Activated CD4-positive, alpha-beta T cell treated with anti-CD3 and anti-CD28 coated beads, Interleukin-2, Interleukin-6, amounts not matched to agents 100 ng/mL and 50 ng/mL, durations not matched to agents 16 hours and 8 hours (primary cell): ENCODE measurements around the gene PRUNE2.
"Not testable (repeated sequence)": the region's sequence is repeated elsewhere in the genome, so short reads cannot be mapped to it uniquely, and the experiment has no call there.

ENCODE experiments used
- DNase-seq: peaks from one replicate; pipeline ENCODE4 v3.0.0-alpha.2; 2020

The PRUNE2 gene

DNA sequence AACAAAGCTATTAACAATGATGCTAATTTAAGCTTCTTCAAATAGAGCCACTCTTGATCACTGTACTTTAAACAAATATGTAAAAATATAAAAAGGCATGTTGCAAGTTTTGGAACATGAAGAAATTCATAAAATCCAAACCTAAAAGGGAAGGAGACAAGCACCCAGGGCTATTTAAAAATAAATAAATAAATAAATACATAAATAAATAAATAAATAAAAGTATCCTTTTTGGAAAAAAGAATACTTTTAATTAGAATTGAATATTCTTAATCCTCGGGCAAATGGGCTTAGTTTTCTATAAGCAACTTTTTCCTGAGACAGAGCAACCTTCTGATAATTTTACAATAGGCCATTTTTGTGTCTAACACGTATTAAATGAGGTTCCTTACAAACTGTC is 289.1 kb downstream of the PRUNE2 start:
- no peak for DNase-seq

DNA sequence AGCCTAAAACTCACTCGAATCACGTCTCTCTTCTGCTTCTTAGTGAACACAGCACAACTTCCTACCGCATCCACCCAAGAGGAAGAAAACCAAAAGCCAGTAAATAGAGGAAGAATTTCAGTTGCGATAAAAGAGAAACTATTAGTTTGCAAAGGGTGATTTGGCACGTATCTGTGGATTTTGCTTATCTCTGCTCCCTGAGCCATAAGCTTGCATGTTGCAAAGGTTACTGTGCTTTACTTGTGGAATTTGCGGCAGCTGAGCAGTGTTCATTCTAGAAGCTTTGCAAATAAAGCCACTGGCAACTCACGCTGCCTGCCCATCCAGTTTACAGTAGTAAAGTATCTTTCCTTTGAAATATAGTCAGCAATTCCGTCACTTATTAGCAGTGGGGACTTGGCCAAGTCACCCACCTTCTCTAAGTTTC is 290.7 kb downstream of the PRUNE2 start:
- DNase-seq: no peak

DNA sequence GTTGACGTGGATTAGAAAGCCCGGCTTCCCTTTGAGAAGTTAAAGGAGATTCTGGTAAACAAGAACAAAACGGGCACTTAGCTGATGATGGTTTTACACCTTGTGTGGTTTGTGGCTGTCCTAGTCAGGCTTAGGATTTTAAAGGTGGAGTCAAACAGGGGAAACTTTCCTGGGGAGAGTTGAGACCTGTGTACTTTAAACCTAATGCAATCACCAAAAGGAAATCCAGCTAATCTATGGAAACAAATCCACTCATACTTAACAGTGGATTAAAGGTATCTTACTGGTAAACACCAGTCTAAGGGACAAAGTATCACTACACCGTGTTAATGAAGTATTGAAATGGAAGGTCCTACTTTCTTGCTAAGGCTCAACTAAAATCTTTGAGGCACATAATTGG is 291.9 kb downstream of the PRUNE2 start:
- no peak for DNase-seq

DNA sequence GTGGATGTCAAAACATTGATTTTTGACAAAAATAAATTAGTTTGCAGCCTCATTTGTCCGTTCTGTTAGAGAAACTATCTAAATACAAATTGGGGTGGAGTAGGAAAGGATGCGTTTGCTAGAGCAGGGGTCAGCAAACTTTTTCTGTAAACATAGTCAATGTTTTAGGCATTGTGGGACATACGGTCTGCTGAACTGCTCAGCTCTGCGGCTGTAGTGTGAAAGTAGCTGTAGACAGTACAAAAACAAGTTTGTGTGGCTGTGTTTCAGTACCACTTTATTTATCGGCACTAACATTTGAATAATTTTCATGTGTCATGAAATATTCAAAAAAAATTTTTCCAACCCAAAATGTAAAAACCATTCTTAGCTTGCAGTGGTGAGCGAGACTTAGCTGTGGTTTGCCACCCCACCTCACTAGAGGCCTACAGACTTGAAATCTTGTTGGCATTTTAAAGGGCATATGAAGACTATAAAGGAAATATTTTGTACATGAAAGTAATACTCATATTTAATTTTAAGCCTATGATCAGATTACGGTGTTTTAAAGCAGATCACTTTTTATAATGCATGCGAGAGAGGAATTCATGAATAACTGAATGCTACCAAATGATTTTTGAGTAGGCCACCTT is 292.6 kb downstream of the PRUNE2 start:
- no peak for DNase-seq

DNA sequence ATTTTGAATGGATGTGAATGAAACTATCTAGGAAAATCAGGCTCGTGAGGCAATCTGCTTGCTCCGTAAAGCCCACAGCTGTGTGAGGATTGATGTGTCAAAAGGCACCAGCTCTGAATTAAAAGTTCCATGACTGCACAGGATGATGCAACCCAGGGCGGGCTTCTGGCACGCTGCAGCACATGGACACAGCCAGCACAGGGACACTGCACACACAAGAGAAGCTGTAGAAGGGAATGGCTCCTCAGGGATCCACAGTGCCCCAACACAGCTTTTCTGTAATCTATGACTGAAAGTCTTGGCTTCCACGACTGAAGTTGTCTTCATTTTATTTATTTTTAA is 295.9 kb downstream of the PRUNE2 start:
- no peak for DNase-seq

DNA sequence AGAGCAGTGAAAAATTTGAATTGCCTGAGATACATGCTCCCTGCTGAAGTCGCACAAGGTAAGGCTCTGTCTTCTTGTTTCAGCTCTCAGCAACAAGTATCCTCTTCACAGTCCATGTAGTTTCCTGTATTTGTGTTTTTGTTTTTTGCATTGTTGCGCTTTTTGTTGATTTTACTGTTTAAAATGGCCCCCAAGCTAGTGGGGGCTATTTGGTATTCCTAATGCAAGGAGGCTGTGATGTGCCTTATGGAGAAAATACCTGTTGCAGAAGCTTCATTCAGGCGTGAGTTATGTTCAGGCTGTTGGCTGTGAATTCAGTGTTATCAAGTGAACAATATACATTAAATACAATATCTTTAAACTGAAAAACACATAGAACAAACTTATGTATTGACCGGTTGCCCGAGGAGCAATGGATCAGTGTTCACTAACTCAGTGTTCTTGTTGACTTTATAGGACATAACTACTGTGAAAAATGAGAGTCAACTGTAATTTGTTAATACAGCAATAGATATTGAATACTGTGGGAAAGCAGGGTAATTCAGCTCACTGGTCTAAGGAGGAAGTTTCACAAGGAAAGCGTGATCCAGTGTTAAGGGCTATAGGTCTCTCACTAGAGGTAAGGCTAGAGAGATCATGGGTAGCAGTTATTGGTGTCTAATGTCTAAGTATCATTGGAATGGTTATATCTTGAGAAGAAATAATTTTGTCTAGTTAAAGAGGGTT is 296.5 kb downstream of the PRUNE2 start:
- no peak for DNase-seq

DNA sequence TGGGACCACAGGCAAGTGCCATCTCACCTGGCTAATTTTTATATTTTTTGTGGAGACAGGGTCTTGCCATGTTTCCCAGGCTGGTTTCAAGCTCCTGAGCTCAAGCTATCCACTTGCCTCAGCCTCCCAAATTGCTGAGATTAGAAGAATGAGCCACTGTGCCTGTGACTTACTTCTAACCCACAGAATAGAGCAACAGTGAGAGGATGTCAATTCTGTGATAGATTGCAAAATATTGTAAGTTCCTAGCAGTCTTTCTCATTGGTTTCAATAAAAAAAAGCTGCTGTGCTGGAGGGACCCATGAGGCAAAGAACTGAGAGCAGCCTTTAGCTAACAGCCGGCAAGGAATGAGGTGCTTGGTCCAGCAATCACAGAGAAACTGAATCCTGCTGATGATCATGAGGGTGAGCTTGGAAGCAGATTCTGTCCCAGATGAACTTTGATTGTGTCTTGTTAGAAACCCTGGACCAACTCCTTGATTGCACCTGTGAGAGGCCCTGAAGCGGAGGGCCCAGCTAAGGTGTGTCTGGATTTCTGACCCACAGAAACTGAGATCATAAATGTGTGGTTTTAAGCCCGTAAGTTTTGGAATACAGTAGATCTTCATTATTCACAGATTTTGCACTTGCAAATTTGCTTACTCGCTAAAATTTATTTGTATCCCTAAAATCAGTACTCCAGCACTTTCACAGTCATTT is 297.2 kb downstream of the PRUNE2 start:
- no peak for DNase-seq

DNA sequence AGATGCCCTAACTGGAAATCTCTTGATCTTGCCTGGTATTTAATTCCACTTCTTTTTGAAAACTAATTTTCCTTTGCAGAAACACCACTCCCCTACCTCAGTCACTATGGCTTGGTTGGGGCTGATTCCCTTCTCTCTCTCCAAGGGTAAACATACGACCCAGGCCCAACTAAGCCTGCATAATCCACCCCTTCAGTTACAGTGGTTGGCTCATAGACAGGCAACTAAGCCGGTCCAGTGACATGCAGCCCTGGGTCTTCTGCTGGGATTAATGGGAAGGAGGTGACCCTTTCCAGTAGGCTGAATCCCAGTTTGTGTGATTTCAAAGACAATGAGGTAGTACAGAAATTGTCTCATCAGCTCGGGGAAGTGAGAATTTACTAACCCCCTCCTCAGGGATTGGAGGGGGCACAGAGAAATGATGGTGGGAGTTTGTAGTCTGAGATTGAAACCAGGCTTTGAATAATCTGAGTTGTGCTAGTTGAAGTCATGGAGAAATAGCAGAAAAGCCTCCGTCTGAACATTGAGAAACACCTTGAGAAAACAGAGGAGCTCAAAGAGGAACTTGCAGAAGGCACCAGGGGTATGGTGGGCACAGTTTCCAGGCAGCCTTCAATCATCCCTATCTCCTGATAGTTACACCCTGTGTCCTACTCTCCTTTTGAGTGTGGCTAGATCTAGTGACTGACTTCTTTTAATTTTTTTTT is 298.0 kb downstream of the PRUNE2 start:
- no peak for DNase-seq

DNA sequence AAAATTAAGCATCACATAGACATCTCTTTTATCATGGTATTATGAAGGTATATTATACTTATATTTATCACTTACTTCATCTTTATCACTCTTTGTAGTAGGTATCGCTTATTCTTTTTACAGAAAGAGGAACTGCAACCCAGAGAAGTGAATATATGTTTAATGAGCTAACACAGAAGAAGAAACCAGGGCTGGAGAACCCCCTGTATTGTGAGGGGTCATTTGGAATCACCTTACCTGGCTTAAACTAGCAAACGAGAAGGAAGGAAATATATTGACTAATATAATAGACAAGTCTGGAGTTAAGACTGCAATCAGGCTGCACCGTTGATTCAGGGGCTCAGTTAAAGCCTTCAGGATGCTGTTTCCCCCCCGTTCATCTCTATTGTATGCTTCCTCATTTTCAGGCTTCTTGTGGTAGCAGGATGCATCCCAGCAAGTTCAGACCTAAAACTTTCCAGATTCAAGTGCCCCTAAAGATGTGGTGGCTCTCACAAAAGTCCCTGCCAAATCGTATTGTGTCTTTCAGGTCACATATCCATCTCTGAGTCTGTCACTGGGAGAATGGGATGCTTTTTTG is 300.5 kb downstream of the PRUNE2 start:
- no peak for DNase-seq

DNA sequence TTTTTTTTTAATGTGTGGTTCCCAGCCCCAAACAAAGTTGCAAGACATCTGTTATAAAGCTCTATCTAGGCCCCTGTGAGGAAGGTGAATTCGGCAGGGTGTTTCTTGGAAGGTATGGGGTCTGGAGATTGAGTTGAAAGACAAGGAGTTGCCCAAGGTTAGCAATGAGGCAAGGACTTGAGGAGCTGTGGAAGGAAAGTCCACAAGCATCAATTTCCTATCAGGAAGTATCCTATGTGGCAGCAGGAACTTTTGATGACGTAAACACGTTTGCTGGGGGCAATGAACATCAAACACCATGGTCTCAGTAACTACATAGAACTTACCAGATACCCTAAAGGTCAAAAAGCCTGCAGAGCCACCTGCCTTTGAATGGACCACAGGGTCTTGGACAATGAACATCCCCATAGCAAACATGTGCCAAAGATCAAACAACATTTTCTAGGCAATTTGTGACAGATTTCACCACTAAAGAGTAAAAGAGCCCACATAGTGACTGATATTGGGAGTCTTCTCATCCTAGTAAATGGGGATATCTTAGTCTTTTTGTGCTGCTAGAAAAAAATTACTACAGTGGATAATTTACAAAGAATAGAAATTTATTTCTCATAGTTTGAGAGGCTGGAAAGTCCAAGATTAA is 301.9 kb downstream of the PRUNE2 start:
- DNase-seq: no peak

DNA sequence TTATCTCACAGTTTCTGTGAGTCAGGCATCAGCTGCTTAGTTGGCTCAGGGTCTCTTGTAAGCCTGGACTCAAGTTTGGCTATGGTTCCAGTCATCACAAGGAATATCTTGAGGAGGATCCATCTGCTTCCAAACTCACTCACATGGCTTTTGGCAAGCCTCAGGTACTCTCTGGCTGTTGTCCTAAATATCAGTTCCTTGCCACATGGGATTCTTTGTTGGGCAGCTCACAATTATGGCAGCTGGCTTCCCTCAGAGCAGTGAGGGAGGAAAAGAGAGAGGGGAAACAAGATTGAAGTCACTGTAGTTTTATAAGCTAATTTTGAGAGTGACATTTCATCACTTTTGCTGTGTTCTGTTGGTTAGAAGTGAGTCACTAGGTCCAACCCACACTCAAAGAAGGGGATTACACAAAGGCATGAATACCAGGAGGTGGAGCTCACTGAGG is 302.4 kb downstream of the PRUNE2 start:
- peak; percentile 17 for DNase-seq

DNA sequence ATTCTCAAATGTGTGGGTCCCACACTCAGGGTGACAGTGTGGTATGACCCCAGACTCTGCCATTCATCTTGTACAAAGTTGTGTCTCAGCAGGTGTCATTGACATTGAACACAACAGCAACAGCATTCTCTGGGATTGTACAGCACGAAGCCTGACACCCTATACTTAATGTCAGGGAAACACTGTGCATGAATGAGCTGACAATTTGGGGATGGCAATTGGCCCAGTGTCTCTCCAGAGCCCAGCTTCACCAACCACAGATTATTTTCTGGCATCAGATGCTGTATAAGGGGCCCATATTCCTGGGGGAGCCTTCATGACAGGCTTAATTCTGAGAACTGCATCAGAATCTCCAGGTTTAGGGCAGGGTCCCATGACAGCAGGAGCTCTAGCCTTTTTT is 303.7 kb downstream of the PRUNE2 start:
- no peak for DNase-seq

DNA sequence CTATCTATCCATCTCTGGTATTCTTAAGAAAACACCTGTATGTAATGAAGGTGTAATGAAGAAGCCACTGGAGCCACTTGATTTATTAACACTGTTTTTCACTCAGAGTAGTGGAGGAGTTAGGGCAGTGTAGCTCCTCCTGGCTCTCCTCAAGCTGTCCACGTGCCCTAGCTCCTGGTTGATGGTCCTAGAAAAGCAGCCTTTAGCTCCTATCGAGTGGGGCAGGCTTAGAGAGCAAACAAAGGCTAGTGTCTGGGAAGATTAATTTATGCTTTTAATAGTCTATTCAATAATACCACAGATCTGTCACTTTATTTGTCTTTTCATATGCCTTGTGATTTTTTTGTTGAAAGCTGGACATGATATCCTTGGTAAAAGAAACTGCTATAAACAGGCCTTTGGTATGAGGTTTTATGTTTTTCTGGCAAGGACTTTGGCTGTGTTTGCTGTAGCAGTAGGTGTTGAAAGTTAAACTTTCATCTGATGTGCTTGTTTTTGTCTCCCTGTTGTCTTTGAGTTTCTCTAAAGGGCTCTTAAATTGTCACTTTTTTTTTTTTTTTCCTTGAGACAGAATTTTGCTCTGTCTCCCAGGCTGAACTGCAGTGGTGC is 305.8 kb downstream of the PRUNE2 start:
- DNase-seq: no peak

DNA sequence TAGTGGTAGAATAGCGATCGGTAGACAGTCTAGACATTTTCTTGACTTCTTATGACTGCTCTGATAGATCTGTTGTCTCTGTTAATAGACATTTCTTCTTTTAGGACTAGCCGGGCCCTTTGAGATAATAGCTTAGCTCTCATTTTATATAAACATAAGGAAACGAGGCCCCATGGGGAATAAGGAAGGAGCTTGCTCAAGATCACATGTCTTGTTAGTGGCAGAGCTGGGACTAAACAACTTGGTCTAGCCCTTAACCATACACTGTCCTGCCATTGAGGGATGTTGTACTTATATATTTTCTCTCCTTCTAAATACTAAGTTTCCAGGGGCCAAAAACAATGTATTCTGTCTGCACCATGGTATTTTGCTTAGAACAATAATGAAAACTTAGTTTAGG is 306.9 kb downstream of the PRUNE2 start:
- DNase-seq: no peak

DNA sequence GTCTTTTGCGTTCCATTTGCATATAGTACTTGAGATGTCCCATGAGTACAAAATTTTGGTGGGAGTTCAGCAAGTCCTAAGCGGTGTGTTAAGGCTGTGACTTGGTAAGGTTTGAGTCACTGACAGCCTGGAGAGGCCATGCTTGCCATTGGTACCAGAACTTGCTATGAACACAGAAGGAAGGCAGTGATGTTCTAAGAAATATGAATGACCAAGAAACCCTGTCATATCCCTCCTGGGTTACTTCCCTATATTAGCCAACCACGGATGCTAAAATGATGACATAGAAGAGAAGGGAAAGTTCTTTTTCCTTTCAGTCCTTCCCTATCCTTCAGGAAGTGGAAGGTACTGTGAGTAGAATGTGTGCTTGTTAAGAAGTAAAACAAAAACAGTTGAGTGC is 310.3 kb downstream of the PRUNE2 start:
- DNase-seq: no peak

DNA sequence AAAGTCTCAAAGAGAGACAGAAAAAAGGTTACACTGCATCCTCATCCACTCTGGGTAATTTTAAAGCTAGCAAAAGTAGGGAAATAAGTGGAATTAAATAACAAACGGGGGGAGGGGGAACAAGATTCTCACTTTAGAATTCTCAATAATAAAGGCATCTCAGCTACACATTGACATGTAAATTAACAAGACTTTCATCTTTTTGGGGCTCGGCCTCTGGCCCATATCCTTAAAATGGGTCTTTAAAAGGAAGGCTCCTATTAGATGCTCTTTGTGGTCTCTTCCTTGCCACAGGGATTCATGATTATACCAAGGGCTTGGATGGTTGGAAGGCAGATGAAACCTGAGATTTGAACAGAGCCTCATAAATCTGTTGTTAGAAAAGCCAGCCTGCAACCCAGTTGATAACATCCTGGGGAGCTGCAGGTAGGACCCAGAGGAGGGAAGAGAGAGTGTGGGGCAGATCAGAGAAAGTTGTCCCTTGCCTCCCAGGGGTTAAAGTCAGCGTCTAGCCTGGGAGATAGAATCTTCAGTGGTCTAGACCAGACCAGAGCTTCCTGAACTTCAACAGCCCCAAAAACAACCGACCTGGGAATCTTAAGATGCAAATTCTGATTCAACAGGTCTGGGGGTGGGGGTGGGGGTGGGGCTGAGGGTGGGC is 311.0 kb downstream of the PRUNE2 start:
- no peak for DNase-seq

DNA sequence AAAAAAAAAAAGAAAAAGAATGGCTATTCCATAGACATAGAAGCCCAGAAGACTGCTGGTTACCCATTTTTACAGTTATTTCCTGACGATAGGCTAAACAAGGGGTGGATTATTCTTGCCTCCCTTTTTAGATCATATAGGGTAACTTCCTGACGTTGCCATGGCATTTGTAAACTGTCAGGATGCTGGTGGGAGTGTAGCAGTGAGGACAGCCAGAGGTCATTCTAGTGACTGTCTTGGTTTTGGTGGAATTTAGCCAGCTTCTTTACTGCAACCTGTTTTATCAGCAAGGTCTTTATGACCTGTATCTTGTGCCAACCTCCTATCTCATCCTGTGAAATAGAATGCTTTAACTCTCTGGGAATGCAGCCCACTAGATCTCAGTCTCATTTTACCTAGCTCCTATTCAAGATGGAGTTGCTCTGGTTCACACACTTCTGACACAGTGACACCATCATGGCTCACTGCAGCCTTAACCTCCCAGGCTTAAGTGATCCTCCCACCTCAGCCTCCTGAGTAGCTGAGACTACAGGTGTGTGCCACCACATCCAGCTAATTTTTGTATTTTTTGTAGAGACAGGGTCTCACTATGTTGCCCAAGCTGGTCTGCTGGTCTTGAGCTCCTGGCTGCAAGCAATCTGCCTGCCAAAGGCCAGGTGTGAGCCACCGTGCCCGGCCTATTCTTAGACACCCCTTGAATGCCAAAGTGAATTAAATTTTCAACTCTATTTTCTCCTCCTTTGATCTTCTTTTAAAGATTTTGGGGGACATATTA is 311.8 kb downstream of the PRUNE2 start:
- not testable (repeated sequence) for DNase-seq

DNA sequence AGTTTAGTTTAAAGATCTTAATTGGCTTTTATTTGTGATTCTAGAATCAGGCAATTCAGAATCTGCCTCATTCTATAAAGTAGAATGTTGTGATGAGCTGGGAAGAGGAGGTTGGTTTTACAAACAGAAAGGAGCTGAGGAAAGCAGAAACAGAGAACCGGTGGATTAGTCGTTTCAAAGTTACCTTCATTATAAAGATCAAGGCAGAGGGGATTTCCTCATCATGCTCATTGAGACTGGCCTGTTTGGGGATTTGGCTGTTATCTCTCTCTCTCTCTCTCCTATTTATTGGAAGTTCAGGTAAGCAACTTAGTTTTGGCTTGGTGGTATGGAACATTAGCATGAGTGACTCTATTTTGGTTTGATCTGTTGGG is 313.0 kb downstream of the PRUNE2 start:
- no peak for DNase-seq

DNA sequence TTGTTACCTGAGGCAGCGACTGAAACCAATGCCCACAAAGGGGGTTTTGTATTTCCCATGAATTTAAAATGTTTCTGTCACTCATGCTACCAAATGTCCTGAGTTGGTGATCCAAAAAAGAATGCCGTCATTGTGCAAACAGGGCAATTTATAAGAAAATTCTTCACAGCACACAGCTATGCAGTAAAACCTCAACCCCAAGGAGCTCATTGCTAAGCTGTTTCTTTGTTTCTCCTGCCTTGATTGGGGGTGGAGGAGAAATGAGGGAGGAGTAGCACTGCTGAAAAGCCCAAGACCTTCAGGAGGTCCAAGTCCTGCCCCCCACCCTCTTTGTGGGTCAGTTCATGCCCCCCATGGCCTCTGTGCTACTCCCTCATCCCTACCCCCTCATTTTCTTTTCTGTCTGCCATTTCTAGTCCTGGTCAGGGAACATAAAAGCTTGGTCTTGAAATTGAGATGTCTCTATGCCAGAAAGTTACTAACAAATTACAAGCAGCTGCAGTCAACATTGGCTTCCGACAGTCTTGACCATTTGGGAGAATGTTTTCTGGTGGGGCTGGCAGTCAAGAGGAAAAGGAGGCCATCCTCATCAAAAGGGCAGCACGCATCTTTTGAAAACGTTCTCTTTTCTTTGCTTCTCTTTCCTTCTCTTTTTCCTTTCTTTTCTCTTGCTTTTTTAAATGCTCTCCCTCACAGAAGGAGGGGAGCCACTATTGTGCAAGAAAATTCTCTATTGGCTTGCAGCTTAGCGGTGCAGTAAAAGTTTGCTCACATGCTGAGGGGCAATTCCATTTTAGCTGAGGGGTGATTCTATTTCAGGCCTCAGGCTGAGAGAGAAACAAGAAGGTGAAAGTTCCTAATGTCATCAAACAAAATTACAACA is 313.6 kb downstream of the PRUNE2 start:
- DNase-seq: no peak
